Measurements from ENCODE around the gene PRRG1. TPM values are rescaled to one million over a fixed set of nuclear protein-coding genes. Genes with fewer than 3 reads are reported as not detected.
"Not testable (repeated sequence)": the region's sequence is repeated elsewhere in the genome, so short reads cannot be mapped to it uniquely, and the experiment has no call there.

The PRRG1 gene
- total and polyA plus RNA-seq, 9 donors = 8.3 to 15.6 (median 12.3) TPM

GRCh38 chrX:37487271-37487670, 138.1 kb downstream of the PRRG1 start:
- WGBS (ENCODE audit: insufficient coverage) = 72% methylated on average over 3 of the region's 5 CpGs
- Histone ChIP-seq H3K36me3 (ENCODE audit: control insufficient read depth, insufficient read depth, low read length) (no peaks in the 10 kb centered on the region), H3K4me1 (ENCODE audit: control insufficient read depth, insufficient read depth, low read length) (no peaks in the 10 kb centered on the region), H3K27ac (ENCODE audit: low read length) (no peak overlapping the region), H3K4me3 (ENCODE audit: low read length) (no peak overlapping the region), H3K27me3 (ENCODE audit: control insufficient read depth, insufficient read depth, low read length) (peaks cover 5% of the 10 kb centered on the region), H3K9me3 (replicated peaks; ENCODE audit: control insufficient read depth, low read depth, low read length) (no peaks in the 10 kb centered on the region)
- DNase-seq = no peak

DNA sequence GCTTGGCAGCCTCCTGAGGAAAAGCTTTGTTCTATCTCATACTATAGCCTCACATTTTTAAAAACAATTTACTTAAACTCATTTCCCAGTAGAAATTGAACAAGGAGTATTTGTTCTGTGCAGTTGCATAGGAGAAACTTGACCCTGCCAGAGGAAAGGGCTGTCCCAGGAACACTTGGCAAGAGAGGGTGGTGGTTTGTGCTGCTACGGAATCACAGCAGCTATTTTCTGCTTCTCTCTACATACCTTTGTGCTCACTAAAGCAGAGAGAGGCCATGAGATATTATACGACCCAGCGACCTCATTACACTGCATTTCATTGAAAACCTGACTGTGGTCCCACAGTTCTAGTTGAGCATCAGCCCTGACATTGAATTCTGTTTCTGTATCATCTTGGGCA, 139.2 kb downstream of the PRRG1 start:
- 53% methylated on average over 2 of the region's 3 CpGs for WGBS (ENCODE audit: insufficient coverage)
- Histone ChIP-seq H3K9me3 (replicated peaks; ENCODE audit: control insufficient read depth, low read depth, low read length) (no peaks in the 10 kb centered on the region), H3K36me3 (ENCODE audit: control insufficient read depth, insufficient read depth, low read length) (no peaks in the 10 kb centered on the region), H3K4me1 (ENCODE audit: control insufficient read depth, insufficient read depth, low read length) (no peaks in the 10 kb centered on the region), H3K27me3 (ENCODE audit: control insufficient read depth, insufficient read depth, low read length) (peaks cover 5% of the 10 kb centered on the region), H3K4me3 (ENCODE audit: low read length) (no peak overlapping the region), H3K27ac (ENCODE audit: low read length) (no peak overlapping the region)
- DNase-seq = no peak

GRCh38 chrX:37491686-37492085, 142.5 kb downstream of the PRRG1 start:
- Histone ChIP-seq H3K36me3 (ENCODE audit: control insufficient read depth, insufficient read depth, low read length) (no peaks in the 10 kb centered on the region), H3K9me3 (replicated peaks; ENCODE audit: control insufficient read depth, low read depth, low read length) (no peaks in the 10 kb centered on the region), H3K4me3 (ENCODE audit: low read length) (no peak overlapping the region), H3K4me1 (ENCODE audit: control insufficient read depth, insufficient read depth, low read length) (no peaks in the 10 kb centered on the region), H3K27ac (ENCODE audit: low read length) (no peak overlapping the region), H3K27me3 (ENCODE audit: control insufficient read depth, insufficient read depth, low read length) (peaks cover 2% of the 10 kb centered on the region)
- no peak for DNase-seq
- 91% methylated on average over 24 of the region's 34 CpGs for WGBS (ENCODE audit: insufficient coverage)

- not testable (repeated sequence) for H3K9me3 ChIP-seq (replicated peaks; ENCODE audit: control insufficient read depth, low read depth, low read length); H3K4me3 ChIP-seq (ENCODE audit: low read length); DNase-seq; H3K27ac ChIP-seq (ENCODE audit: low read length); H3K36me3 ChIP-seq (ENCODE audit: control insufficient read depth, insufficient read depth, low read length); H3K27me3 ChIP-seq (ENCODE audit: control insufficient read depth, insufficient read depth, low read length); H3K4me1 ChIP-seq (ENCODE audit: control insufficient read depth, insufficient read depth, low read length)
- WGBS (ENCODE audit: insufficient coverage) = no CpG with 5 or more reads among the region's 2 CpGs
Observed at GRCh38 chrX:37495760-37496159, 146.6 kb downstream of the PRRG1 start.

DNA sequence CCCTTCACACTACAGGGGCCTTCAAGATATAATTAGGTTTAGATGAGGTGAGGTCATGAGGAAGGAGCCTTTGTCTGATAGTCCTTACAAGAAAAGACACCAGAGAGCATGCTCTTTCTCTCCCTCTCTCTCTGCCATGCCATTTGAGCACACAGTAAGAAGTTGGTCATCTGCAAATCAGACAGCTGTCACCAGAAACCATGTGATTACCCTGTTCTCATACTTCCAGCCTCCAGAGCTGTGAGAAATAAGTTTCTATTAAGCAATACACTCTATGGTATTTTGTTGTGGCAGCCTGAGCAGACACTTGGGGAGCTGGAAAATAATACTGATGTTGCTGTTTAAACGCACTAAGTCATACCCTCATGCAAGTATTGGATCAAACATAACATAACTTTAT, 148.0 kb downstream of the PRRG1 start:
- not testable (repeated sequence) for H3K4me1 ChIP-seq (ENCODE audit: control insufficient read depth, insufficient read depth, low read length); H3K36me3 ChIP-seq (ENCODE audit: control insufficient read depth, insufficient read depth, low read length); H3K27ac ChIP-seq (ENCODE audit: low read length); H3K9me3 ChIP-seq (replicated peaks; ENCODE audit: control insufficient read depth, low read depth, low read length); DNase-seq; H3K27me3 ChIP-seq (ENCODE audit: control insufficient read depth, insufficient read depth, low read length); H3K4me3 ChIP-seq (ENCODE audit: low read length)
- no CpG with 5 or more reads among the region's 1 CpG for WGBS (ENCODE audit: insufficient coverage)

GRCh38 chrX:37498323-37498722, 149.2 kb downstream of the PRRG1 start:
- not testable (repeated sequence) for H3K4me1 ChIP-seq (ENCODE audit: control insufficient read depth, insufficient read depth, low read length)

DNA sequence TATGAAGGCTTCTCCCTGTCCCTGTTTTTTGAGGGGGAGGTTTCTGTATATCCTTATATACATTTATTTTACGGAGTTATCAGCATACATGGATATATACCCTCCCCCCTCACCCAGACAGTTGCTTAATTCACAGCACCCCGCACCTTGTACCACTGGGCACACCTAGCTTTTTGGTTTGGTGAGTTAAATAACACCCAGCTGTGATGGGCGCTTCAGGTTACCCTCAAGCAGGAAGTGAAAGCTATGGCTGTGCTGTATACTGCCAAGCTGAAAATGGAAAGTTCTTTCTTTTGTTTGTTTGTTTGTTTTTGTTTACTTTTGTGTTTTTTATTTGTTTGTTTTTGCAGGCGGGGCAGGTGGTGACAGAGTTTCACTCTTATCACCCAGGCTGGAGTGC, 150.5 kb downstream of the PRRG1 start:
- WGBS (ENCODE audit: insufficient coverage) = 80% methylated on average over 2 of the region's 4 CpGs
- not testable (repeated sequence) for DNase-seq; H3K4me1 ChIP-seq (ENCODE audit: control insufficient read depth, insufficient read depth, low read length); H3K9me3 ChIP-seq (replicated peaks; ENCODE audit: control insufficient read depth, low read depth, low read length); H3K27ac ChIP-seq (ENCODE audit: low read length); H3K36me3 ChIP-seq (ENCODE audit: control insufficient read depth, insufficient read depth, low read length); H3K27me3 ChIP-seq (ENCODE audit: control insufficient read depth, insufficient read depth, low read length); H3K4me3 ChIP-seq (ENCODE audit: low read length)

More at GRCh38 chrX:37498323-37498722, 149.2 kb downstream of the PRRG1 start:
- not testable (repeated sequence) for H3K4me3 ChIP-seq (ENCODE audit: low read length); DNase-seq; H3K36me3 ChIP-seq (ENCODE audit: control insufficient read depth, insufficient read depth, low read length); H3K27ac ChIP-seq (ENCODE audit: low read length); H3K27me3 ChIP-seq (ENCODE audit: control insufficient read depth, insufficient read depth, low read length); H3K9me3 ChIP-seq (replicated peaks; ENCODE audit: control insufficient read depth, low read depth, low read length)

DNA sequence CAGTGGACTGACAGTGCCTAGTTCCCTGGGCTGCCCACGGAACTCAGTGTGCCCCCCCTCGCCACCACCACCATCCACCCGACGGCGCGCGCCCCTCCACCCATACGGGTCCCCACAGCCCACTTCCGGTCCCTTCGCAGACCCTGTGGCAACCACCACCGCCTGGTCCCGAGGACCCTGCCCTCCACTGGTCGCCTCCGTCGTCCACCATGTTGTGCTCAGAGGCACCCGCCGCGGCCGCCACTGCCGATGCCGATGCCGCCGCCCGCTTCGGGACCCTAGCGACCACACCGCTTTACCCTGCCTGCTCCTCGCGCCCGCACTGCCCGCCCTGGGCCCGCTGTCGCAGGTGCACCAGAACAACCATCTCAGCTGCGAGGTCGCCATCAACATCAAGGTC, 155.8 kb downstream of the PRRG1 start:
- no peaks in the 10 kb centered on the region for H3K9me3 ChIP-seq (replicated peaks; ENCODE audit: control insufficient read depth, low read depth, low read length)
- 91% methylated on average over 35 of the region's 35 CpGs for WGBS (ENCODE audit: insufficient coverage)
- H3K27me3 ChIP-seq (ENCODE audit: control insufficient read depth, insufficient read depth, low read length) = peaks cover 3% of the 10 kb centered on the region
- H3K36me3 ChIP-seq (ENCODE audit: control insufficient read depth, insufficient read depth, low read length) = no peaks in the 10 kb centered on the region
- H3K4me1 ChIP-seq (ENCODE audit: control insufficient read depth, insufficient read depth, low read length) = no peaks in the 10 kb centered on the region
- H3K4me3 ChIP-seq (ENCODE audit: low read length) = no peak overlapping the region
- DNase-seq = no peak
- H3K27ac ChIP-seq (ENCODE audit: low read length) = no peak overlapping the region

Other genes starting within 250 kb of the PRRG1 start
- gene LANCL3, start 222.3 kb downstream of the PRRG1 start, total RNA-seq = 0.13 TPM
- gene LANCL3, start 222.3 kb downstream of the PRRG1 start, polyA plus RNA-seq (ENCODE audit: insufficient read depth in 1 of 8, insufficient read length in 8 of 8, low replicate concordance in 1 of 8) = under 1 TPM; 0.14 to 0.60 (median 0.35) TPM

All from muscle of leg (tissue), 11 donors.